Body of pancreas (tissue), 4 donors: ENCODE measurements around the gene NDUFS8.

Experiments
- CTCF ChIP-seq, 7 experiments: fragments of 450-650 bp in 4 of 7; fragments of 200-600 bp in 3 of 7; sonication (generic) in 3 of 7; IDR thresholded peaks; one replicate each; pipeline ENCODE4 v1.5.1; 2016 to 2019; ENCODE audit warnings: antibody characterized with exemption in 7 of 7
- POLR2A ChIP-seq, 3 donors: fragments of 450-650 bp; IDR thresholded peaks; one replicate each; pipeline ENCODE4 v1.6.1; 2016; ENCODE audit warnings: antibody characterized with exemption in 3 of 3, mild to moderate bottlenecking in 2 of 3

- no peak for TF ChIP-seq POLR2A (IDR thresholded peaks at IDR 0.05)
- TF ChIP-seq CTCF (IDR thresholded peaks at IDR 0.05) = no peak
These were observed 12.3 kb upstream of the NDUFS8 start for GRCh38 chr11:68017980-68018729.
